ENCODE data around the gene BTNL2.
"Not testable (repeated sequence)": the region's sequence is repeated elsewhere in the genome, so short reads cannot be mapped to it uniquely, and the experiment has no call there.

Gene BTNL2

GRCh38 chr6:32369660-32370059 is 37.3 kb downstream of the BTNL2 start:
- no peak for DNase-seq (ENCODE audit: low read depth)

GRCh38 chr6:32367644-32368043 is 39.3 kb downstream of the BTNL2 start:
- no peak for DNase-seq (ENCODE audit: low read depth)

DNA sequence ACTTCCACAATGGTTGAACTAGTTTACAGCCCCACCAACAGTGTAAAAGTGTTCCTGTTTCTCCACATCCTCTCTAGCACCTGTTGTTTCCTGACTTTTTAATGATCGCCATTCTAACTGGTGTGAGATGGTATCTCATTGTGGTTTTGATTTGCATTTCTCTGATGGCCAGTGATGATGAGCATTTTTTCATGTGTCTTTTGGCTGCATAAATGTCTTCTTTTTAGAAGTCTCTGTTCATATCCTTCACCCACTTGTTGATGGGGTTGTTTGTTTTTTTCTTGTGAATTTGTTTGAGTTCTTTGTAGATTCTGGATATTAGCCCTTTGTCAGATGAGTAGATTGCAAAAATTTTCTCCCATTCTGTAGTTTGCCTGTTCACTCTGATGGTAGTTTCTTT is 47.8 kb downstream of the BTNL2 start:
- DNase-seq (ENCODE audit: low read depth), result not testable (repeated sequence)

- DNase-seq (ENCODE audit: low read depth), result not testable (repeated sequence)
These were observed 48.4 kb downstream of the BTNL2 start for GRCh38 chr6:32358548-32358947.

DNA sequence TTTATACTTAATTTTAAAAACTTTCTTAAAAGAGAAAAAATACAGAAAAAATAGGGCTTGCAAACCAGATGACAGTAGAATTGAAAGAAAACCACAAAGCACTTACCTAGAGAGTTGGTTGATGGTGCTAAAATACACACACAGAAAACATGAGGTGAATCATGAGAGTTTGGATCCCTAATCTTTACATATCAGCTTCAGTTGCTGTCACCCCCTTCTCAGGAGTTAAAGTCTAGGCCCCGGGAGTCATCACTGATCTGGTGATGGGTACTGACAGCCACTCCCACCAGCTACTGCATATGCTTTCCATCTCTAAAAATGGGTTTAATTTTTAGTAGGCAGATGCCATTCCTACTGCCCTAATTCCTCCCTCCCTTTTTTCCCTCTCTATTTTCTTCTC is 52.0 kb downstream of the BTNL2 start:
- no peak for DNase-seq (ENCODE audit: low read depth)

GRCh38 chr6:32353348-32353747 is 53.6 kb downstream of the BTNL2 start:
- DNase-seq (ENCODE audit: low read depth), result no peak

Data from stimulated activated CD8-positive, alpha-beta memory T cell treated with anti-CD3 and anti-CD28 coated beads, Interleukin-12 subunit alpha, Interleukin-12 subunit beta, amount 100 ng/mL, for 1 hour (primary cell).